Fibroblast of pulmonary artery (primary cell): ENCODE data around the gene SULF2.
A peak's percentile ranks its signal among the peaks of the same experiment; 100 is the strongest.

ENCODE experiments used
- DNase-seq: peaks from one replicate; pipeline ENCODE4 v3.0.0-alpha.2; 2010; ENCODE audit warnings: low read depth
- H3K4me3 ChIP-seq: replicated peaks from 2 replicates; pipeline ENCODE4 v1.5.1; 2011; ENCODE audit warnings: low read depth, mild to moderate bottlenecking, control low read depth, low read length, moderate library complexity
- TF ChIP-seq, protein P1 (sequence below): IDR thresholded peaks from 2 replicates; pipeline ENCODE4 v1.5.1; 2011; ENCODE audit warnings: mild to moderate bottlenecking, control low read depth, low read length, inconsistent platforms; ENCODE audit errors: missing control alignments

SULF2 gene

DNA sequence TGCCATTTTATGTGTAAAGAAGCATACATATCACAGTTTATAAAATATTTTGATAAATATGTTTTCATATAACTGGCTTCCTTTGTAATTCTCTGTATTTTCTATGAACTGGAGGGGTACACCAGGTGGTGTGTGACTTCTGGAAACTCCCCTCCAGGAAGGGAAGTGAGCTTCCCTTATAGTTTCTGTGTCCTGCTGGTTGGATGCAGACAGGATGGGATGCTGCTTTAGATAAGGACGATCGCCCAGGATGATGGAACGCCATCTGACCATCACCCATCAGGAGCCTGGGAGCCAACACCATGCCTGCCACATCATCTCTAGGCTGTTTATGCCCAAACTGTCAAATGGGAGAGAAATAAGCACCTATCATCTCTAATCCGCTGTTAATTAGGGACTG, 66.1 kb downstream of the SULF2 start:
- H3K4me3 ChIP-seq, result no peak overlapping the region
- no peak for DNase-seq

DNA sequence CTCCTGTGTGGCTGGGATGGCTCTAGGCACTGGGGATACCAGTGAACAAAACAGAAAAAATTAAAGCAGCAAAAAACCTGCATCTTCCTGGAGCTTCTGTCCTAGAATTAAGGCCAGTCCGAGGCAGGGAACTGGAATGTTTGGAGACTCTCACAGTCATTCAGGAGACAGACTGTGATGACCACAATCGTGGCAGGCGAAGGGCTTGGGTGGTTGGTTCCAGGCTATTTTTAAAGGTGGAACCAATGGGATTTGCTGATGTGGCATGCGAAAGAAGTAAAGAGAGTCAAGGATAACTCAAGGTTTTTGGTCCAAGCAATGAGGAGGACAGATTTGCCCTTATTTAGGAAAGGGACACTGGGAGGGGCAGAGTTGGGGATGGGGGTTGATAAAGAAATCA, 66.9 kb downstream of the SULF2 start:
- H3K4me3 ChIP-seq, result no peak overlapping the region
- TF ChIP-seq, protein P1, sequence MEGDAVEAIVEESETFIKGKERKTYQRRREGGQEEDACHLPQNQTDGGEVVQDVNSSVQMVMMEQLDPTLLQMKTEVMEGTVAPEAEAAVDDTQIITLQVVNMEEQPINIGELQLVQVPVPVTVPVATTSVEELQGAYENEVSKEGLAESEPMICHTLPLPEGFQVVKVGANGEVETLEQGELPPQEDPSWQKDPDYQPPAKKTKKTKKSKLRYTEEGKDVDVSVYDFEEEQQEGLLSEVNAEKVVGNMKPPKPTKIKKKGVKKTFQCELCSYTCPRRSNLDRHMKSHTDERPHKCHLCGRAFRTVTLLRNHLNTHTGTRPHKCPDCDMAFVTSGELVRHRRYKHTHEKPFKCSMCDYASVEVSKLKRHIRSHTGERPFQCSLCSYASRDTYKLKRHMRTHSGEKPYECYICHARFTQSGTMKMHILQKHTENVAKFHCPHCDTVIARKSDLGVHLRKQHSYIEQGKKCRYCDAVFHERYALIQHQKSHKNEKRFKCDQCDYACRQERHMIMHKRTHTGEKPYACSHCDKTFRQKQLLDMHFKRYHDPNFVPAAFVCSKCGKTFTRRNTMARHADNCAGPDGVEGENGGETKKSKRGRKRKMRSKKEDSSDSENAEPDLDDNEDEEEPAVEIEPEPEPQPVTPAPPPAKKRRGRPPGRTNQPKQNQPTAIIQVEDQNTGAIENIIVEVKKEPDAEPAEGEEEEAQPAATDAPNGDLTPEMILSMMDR, result no peak
- no peak for DNase-seq

More for the DNA sequence above, 66.1 kb downstream of the SULF2 start:
- TF ChIP-seq, protein P1, result no peak

DNA sequence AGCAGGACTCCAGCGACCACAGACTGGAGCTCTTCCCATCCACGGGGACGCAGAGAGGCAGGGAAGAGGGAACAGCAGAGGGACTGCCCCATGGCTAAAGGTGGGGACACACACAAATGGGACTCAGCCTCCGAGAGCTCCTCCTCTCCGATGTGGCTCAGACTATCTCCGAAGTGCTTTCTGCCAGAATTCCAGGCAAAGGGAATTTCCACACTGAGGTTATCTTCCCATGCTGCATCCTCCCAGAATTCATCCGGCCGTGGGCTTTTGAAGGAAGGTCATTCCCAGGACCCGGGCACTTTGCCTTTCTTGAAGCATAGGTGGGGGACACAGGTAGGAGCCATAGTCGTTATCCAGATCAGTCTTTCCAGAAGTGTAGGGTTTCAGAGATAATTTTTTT, 67.9 kb downstream of the SULF2 start:
- no peak for DNase-seq
- TF ChIP-seq, protein P1, result no peak
- no peak overlapping the region for H3K4me3 ChIP-seq

DNA sequence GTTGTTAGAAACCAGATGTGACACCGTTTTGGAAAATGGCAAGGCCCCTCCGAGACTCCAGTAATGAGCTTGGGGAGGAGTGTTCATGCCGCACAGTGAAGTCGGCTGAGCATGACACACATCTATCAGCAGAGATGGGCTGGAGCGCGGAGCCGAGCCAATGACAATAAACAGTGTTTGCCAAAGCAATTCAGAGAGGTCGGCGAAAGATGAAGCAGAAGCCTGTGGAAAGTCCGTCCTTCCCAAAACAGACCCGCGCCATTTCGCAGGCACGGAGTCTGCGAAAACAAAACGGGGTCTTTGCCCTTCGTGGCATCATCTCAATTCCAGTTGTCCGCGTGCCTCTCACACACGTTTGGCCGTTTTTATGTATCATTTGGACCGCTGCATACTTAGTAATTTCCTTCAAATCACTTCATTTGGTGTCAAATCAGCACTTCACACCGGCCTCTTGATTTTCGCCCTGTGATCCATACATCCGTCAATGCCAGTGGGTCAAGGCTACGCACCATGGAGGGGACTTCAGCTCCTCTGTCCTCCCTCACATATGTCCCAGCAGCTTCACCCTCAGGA, 71.3 kb downstream of the SULF2 start:
- no peak overlapping the region for H3K4me3 ChIP-seq
- TF ChIP-seq, protein P1, result no peak
- DNase-seq, result peak; percentile 10

DNA sequence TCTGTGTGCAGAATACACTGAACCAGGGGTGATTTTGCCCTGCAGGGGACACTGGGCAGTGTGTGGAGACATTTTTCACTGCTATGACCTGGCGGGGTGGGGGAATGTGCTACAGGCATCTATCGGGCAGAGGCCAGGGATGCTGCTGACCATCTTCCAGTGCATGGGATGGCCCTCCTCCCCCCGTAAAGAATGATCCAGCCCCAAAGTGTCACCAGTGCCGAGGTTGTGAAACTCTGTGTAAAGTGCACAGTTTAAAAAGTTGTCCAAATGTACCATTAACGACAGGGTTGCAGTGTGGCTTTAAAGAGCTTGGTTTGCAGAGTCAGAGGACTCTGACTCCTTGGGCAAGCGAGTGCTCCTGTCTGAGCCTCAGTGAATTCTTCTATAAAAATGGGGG, 72.1 kb downstream of the SULF2 start:
- no peak for DNase-seq
- TF ChIP-seq, protein P1, result no peak
- no peak overlapping the region for H3K4me3 ChIP-seq

DNA sequence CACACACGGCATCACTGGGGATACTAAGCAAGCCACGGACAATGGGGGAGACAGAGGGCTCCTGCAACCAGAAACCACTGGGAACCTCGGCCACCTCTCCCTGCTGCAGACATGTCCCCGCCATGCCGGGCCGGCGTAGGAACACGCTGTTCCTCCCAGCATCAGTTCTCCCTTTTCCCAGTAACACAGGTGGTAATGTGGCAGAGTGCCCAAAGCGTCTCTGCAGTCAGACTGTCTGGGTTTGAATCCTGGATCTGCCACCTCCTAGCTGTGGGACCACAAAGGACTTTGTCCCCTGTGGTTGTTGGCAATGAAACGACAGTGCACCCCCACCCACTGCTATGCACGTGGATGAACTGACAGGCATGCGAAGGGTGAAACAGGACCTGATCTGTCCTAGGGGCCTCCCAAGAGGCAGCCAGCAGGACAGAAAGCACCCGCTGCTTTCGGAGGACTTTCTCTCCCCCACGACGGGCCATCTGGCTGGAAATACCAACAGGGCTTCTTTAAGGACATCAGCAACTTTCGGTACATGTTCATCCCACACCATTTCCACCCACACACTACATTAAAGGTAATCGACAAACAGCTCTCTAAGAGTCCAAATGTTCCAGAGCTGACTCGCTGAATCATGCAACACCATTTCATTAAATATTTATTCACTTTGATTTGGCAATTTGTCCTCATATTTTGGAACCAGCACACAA, 74.1 kb downstream of the SULF2 start:
- TF ChIP-seq, protein P1, result no peak
- DNase-seq, result no peak
- no peak overlapping the region for H3K4me3 ChIP-seq

DNA sequence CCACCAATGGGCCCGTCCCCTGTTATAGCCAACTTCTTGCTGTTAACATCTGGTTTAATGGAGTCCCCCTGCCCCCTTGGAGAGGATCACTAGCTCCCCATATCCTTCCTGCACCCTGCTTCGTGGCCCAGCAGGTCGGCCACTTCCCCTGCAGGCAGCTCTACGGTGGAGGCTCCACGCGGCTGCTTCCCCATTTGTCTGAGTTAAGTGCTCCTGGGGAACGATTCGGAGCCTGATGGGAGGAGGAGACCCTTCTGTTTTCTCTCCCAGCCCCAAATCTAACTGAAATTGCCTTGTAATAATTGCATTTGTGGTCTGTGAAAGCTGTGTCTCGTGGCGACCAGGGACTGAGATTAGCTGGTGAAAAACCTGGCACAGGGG, 74.6 kb downstream of the SULF2 start:
- TF ChIP-seq, protein P1, result no peak
- no peak for DNase-seq
- no peak overlapping the region for H3K4me3 ChIP-seq
